HUES64 (cell line): ENCODE data around the gene HDAC3.

ENCODE experiments used
- H3K27ac ChIP-seq: 2 replicates; pipeline ENCODE4 v1.7.0; 2013; ENCODE audit warnings: low read depth, low read length, inconsistent platforms
- H3K27me3 ChIP-seq: 2 replicates; pipeline ENCODE4 v1.6.1; 2013; ENCODE audit warnings: mild to moderate bottlenecking, low read length; ENCODE audit not compliant: insufficient read depth
- H3K36me3 ChIP-seq: 2 replicates; pipeline ENCODE4 v1.6.1; 2013; ENCODE audit warnings: mild to moderate bottlenecking, low read length; ENCODE audit not compliant: insufficient read depth
- H3K4me1 ChIP-seq: 2 replicates; pipeline ENCODE4 v1.6.1; 2013; ENCODE audit warnings: mild to moderate bottlenecking, low read length, moderate library complexity; ENCODE audit not compliant: insufficient read depth
- H3K4me3 ChIP-seq: 2 replicates; pipeline ENCODE4 v1.5.1; 2013; ENCODE audit warnings: mild to moderate bottlenecking, low read length, moderate library complexity
- H3K9ac ChIP-seq: 2 replicates; pipeline ENCODE4 v1.6.1; 2013; ENCODE audit warnings: mild to moderate bottlenecking, low read depth, low read length
- H3K9me3 ChIP-seq: 2 replicates; pipeline ENCODE4 v1.6.1; 2013; ENCODE audit warnings: low read depth, low read length; ENCODE audit not compliant: insufficient read depth
- WGBS: fragments of 150-250, 120-280 bp; methylation state at CpG from one replicate; pipeline ENCODE4 v1.1.7; 2013; ENCODE audit warnings: missing lambda C conversion rate; 5-methylcytosine and 5-hydroxymethylcytosine counted together

HDAC3 gene

DNA sequence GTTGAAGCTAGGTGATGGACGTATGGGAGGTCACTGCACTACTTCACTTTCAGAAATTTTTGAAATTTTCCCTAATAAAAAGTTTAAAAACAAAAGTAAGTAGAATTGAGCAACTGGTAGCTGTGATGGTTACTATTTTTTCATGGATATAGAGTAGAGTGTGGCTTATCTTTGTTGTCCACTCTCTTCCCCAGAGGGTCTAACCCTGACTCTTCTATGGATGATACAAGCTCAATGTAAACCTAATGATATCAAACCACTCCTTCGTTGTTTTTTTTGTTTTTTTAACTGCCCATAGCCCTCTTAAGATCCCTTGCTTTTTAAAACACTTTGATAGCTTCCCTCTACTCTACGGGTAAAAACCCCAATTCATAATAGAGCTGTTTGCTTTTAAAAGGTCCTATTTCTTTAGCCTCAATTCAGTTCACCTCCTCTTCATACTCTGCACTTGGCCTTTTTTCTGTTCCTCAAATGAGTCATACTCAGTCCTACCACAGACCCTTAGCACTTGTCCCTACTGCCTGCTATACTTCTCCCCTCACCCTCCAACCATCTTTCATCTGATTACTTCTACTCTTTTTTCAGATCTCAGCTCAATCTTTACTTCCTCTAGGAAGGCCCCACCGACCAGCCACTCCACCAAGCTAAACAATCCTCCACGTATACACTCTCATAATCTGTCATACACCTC, 2.6 kb downstream of the HDAC3 start:
- Histone ChIP-seq H3K36me3 (peaks cover 42% of the 10 kb centered on the region), H3K4me1 (peaks cover 3% of the 10 kb centered on the region), H3K27ac (no peak overlapping the region), H3K9me3 (no peaks in the 10 kb centered on the region), H3K4me3 (no peak overlapping the region), H3K9ac (no peak overlapping the region), H3K27me3 (peaks cover 7% of the 10 kb centered on the region; the same call in 1 of the 2 replicates)
- WGBS, result 95% methylated on average over 4 of the region's 5 CpGs

DNA sequence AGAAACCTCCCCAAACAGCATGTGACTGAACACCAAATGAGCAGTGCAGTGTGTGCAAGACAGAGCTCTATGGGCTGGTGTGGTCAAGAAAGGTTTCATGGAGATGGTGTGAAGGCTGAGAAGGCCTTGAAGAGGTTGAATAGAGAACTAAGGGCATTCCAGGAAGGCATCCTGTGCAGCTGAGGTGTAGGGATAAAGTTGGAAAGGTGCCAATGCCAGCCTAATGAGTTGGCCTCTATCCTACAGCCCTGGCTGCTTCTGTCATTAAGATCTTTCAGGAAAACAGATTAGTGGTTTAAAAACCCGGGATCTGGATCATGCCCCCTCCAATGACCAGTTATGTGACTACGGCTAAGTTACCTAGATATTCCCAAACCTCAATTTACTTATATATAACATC, 4.0 kb downstream of the HDAC3 start:
- no peaks in the 10 kb centered on the region; the same call in 1 of the 2 replicates for H3K4me1 ChIP-seq
- H3K4me3 ChIP-seq, result no peak overlapping the region
- no peak overlapping the region for H3K9ac ChIP-seq
- 91% methylated on average over 2 of the region's 2 CpGs for WGBS
- peaks cover 56% of the 10 kb centered on the region for H3K36me3 ChIP-seq
- H3K9me3 ChIP-seq, result no peaks in the 10 kb centered on the region
- peaks cover 6% of the 10 kb centered on the region; the same call in 1 of the 2 replicates for H3K27me3 ChIP-seq
- no peak overlapping the region for H3K27ac ChIP-seq

DNA sequence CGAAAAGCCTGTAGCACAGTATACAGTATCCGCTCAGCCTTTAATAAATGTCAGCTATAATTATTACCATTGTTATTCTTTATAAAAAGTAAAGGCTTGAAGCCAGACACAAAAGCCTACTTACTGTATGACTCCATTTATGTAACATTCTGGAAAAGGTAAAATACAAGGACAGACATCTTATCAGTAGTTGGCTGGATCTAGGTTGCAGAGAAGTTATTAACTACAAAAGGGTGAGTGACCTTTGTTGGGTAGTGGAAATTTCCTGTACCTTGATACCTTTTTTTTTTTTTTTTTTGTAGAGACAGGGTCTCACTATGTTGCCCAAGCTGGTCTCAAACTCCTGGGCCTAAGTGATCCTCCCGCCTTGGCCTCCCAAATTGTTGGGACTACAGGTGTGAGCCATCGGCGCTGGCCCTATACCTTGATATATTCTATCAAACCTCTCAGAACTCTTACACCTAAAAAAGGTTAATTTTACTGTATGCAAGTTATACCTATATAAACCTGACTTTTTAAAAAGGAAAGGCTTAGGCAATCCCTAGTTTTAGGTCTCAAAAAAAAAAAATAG, 6.0 kb downstream of the HDAC3 start:
- no peaks in the 10 kb centered on the region for H3K27me3 ChIP-seq
- no peak overlapping the region for H3K4me3 ChIP-seq
- 98% methylated on average over 4 of the region's 5 CpGs for WGBS
- H3K27ac ChIP-seq, result no peak overlapping the region
- H3K9ac ChIP-seq, result no peak overlapping the region
- peaks cover 74% of the 10 kb centered on the region for H3K36me3 ChIP-seq
- no peaks in the 10 kb centered on the region; the same call in 1 of the 2 replicates for H3K4me1 ChIP-seq
- no peaks in the 10 kb centered on the region for H3K9me3 ChIP-seq

DNA sequence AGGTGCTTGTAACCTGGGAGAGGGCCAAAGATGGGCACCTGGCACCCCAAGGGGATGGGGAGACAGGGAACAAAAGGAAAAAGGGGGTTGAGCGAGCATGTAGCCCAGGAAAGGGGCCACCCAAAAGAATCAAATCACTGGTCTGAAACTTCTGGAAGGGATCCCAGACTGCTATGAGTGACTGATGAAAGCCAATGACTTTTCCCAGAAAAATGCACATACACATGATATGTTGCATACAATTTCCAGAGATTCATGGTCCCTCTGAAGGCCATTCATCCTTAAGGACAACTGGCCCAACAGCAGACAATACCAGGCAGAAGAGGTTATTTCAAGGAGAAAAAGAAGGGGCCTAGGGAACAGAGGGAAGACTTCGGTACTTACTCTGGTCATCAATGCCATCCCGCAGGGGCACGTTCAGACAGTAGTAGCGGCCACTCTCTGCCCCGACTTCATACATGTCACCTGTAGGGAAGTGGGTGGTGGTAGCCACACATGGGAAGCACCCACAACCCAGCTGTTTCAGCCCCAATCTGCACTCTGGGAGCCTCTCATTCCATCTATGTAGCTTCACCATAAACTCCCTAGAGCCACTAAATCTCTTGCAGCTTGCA, 8.4 kb downstream of the HDAC3 start:
- Histone ChIP-seq H3K27ac (no peak overlapping the region), H3K4me1 (peaks cover 8% of the 10 kb centered on the region), H3K4me3 (no peak overlapping the region), H3K9ac (no peak overlapping the region), H3K27me3 (no peaks in the 10 kb centered on the region), H3K9me3 (no peaks in the 10 kb centered on the region), H3K36me3 (peaks cover 92% of the 10 kb centered on the region)
- WGBS, result 97% methylated on average over 6 of the region's 6 CpGs

DNA sequence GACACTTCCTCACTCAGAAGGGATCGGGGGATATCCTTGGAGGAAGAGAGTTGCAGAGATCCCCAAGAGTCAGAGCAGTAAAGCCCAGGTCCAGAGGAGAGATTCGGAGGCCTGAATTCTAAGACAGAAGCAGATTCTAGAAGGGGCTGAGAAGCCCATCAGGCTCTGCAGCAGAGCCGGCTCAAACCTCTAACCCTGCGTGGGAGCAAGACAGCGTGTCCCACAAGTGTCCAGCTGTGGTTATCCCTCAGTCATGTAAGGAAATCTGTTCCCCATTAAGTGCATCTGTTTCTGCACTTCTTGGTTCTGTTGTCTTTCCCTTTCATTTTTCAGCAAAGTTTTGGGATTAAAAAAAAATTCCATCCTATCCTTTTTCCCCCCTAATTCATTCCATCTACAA, 13.0 kb downstream of the HDAC3 start:
- no peak overlapping the region for H3K4me3 ChIP-seq
- WGBS, result 81% methylated on average over 5 of the region's 5 CpGs
- H3K36me3 ChIP-seq, result peaks cover 85% of the 10 kb centered on the region
- H3K27ac ChIP-seq, result peak overlapping the region; percentile 58; the same call in 1 of the 2 replicates
- H3K9me3 ChIP-seq, result no peaks in the 10 kb centered on the region
- H3K4me1 ChIP-seq, result peaks cover 11% of the 10 kb centered on the region
- 0 out of 2 replicates have a peak overlapping the region, but pooled peaks have one; percentile 41 for H3K9ac ChIP-seq
- no peaks in the 10 kb centered on the region for H3K27me3 ChIP-seq

DNA sequence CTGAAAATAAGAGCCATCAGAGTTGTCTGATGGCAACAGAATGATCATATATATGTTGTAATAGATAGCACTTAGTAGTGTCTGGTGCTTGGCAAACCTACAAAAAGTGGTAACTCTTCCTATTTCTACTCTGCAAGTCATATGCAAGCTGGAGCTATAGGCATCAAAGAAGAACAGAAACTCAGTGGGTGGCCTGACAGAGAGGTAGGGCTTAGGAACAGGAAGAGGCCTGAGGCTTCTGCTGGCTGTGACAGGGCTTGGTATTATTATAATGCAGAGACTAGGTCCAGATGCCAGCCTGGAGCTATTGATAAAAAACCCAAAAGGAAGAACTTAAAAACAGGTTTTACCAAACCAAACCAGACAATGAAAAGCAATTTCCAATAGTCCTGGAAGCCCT, 13.5 kb downstream of the HDAC3 start:
- Histone ChIP-seq H3K27me3 (no peaks in the 10 kb centered on the region), H3K9ac (0 out of 2 replicates have a peak overlapping the region, but pooled peaks have one; percentile 41), H3K36me3 (peaks cover 81% of the 10 kb centered on the region), H3K4me3 (no peak overlapping the region), H3K4me1 (peaks cover 11% of the 10 kb centered on the region), H3K27ac (peak overlapping the region; percentile 58; the same call in 1 of the 2 replicates), H3K9me3 (no peaks in the 10 kb centered on the region)

DNA sequence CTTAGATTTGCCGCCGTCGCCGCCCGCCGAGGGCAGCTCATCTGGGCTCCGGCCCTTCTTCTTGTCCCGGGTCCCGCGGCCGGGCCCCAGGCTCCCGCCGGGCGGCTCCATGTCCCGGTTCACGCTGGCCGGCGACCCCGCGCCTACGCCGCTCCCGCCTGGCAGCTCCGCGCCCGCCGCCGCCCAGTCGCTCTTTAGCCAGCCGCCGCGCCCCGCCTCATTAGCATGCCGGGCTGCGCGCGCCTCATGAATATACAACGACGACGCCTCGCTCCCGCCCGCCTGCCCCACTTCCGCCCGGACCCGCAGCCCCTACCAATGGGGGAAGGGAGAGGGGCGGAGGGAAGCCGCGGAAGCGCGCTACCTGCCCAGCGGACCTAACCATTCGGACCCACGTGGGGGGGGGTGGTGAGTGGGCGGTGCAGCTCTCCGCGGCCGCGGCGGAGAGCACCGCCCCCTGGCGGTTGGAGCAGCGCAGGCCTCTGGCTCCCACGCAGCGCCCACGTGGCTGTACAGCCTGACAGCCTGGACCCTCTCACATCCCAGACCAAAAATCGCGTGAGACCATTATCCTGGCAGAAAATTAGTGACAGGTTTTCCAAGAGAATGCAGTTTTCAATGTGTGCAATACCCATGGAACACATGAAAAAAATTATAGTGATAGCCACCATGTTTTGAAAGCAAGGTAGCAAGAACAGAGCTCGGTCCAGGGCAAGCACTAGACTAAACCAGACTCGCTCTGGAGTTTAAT, 17.7 kb downstream of the HDAC3 start, which contains the start of gene DIAPH1:
TSS of gene DIAPH1 (minus strand) at position 197 of the 751 bp plus-strand sequence. CDS start at position 111, 86 bp downstream.
- Histone ChIP-seq H3K4me3 (peak within 1 kb of the TSS; percentile 84), H3K27me3 (no peaks in the 10 kb centered on the region), H3K27ac (peak within 1 kb of the TSS; percentile 88), H3K9ac (peak within 1 kb of the TSS; percentile 91), H3K4me1 (peaks cover 39% of the 10 kb centered on the region), H3K9me3 (no peaks in the 10 kb centered on the region), H3K36me3 (peaks cover 41% of the 10 kb centered on the region)
- 4% methylated on average over 70 of the region's 70 CpGs for WGBS

DNA sequence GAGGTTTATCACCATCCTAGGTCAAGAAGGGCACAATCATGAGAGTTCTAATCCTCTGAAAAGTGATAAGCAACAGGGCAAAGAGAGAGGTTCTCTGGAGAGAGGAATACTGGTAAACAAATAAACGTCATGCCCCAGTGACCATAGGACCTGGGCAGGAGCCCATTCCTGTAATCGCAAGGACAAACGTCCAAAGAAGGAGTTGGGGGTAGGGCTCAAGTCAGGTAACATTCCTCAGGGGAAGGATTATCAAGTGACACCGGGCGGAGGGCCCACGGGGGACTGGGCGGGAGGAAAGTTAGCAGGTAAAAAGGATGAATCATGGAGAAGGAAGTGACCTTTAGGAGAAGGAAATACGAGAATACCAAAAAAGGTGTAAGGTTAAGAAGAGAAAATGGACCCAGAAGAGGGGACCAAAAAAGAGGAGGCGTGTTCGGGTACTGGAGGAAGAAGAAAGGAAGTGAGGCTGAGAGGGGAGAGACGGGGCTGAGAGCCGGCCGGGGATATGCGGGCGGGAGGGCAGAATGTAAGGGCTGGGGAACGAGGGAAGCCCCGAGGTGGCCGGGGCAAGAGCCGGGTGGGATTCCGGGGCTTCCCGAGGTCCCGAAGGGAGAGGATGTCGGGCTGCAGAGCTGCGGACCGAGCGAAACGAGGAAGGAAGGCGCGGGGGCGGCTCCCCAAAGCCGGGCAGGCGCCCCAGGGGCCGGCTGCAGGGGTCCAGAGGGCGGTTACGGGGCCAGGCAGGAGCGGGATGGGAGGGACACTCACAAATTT, 18.4 kb downstream of the HDAC3 start:
- Histone ChIP-seq H3K9ac (peak overlapping the region; percentile 91), H3K9me3 (no peaks in the 10 kb centered on the region), H3K36me3 (peaks cover 34% of the 10 kb centered on the region), H3K27ac (peak overlapping the region; percentile 88), H3K4me1 (peaks cover 39% of the 10 kb centered on the region), H3K27me3 (no peaks in the 10 kb centered on the region), H3K4me3 (peak overlapping the region; percentile 84)
- WGBS, result under 1% methylated on average over 36 of the region's 36 CpGs

DNA sequence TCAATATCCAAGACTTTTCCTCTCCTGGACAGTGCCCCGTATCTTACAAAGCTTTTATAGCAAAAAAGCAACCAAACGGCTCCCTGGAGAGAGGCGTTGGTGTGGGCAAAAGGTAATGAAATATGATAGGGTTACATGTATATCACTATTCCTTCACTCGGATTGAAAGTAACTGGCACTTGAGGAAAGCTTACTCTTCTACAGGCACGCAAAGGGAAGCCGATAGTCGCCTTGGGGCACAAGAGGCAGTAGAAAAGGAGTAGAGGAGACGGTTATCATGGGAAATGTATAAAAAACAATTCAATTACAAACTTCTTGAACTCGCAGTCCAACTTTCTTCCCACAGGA, 19.0 kb downstream of the HDAC3 start:
- Histone ChIP-seq H3K4me1 (peaks cover 39% of the 10 kb centered on the region), H3K27ac (peak overlapping the region; percentile 88), H3K36me3 (peaks cover 29% of the 10 kb centered on the region), H3K4me3 (peak overlapping the region; percentile 84), H3K9ac (peak overlapping the region; percentile 91), H3K27me3 (no peaks in the 10 kb centered on the region), H3K9me3 (no peaks in the 10 kb centered on the region)
- WGBS, result 6% methylated on average over 5 of the region's 9 CpGs

DNA sequence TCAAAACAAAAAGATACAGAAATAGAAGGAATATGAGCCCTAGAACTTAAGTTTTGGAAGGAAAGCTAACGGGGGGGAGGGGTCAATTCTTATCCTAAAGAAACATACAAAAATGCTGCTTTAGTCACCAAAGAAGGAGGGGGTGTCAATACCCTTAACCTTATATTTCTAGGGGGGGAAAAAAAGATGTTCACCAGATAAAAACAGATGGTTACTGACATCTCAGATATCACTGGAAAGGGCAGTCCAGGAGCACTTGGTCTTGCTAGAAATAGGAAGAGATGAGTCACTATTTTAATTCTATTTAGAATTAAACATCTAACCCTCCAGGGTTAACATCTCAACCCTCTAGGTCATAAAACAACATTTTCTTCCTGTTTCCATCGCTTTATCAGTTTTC, 19.5 kb downstream of the HDAC3 start:
- Histone ChIP-seq H3K9ac (no peak overlapping the region), H3K9me3 (no peaks in the 10 kb centered on the region), H3K4me1 (peaks cover 44% of the 10 kb centered on the region), H3K36me3 (peaks cover 25% of the 10 kb centered on the region), H3K4me3 (peak overlapping the region; percentile 84), H3K27ac (no peak overlapping the region), H3K27me3 (no peaks in the 10 kb centered on the region)
- 100% methylated on average over 1 of the region's 2 CpGs for WGBS
